Heart right ventricle (tissue), 16 donors: ENCODE results near the gene LOXL3. TPM values are rescaled to one million over a fixed set of nuclear protein-coding genes. Genes with fewer than 3 reads are reported as not detected.
A peak's percentile ranks its signal among the peaks of the same experiment; 100 is the strongest.

Experiments used
- ATAC-seq, 8 donors: fragments of 200-7000 bp; cut with Tn5 transposase; one replicate each; pipeline ENCODE4 v1.9.1; 2020; ENCODE audit warnings: mild to moderate bottlenecking in 8 of 8, moderate library complexity in 8 of 8, moderate number of reproducible peaks in 1 of 8
- DNase-seq, 2 donors: peaks; one replicate each; pipeline ENCODE4 v3.0.0-alpha.2; 2020
- H3K27ac ChIP-seq, 10 donors: fragments of 200-600 bp; sonication (generic) in 2 of 10; one replicate each; pipeline versions ENCODE4 v1.5.0 to v1.8.0; 2020 to 2022; ENCODE audit warnings: mild to moderate bottlenecking in 3 of 10
- H3K27me3 ChIP-seq, 7 donors: fragments of 200-600 bp; one replicate each; pipeline ENCODE4 v1.8.0; 2021 to 2022; ENCODE audit warnings: mild to moderate bottlenecking in 2 of 7
- H3K36me3 ChIP-seq, 9 donors: fragments of 200-600 bp; sonication (generic) in 1 of 9; one replicate each; pipeline versions ENCODE4 v1.5.0 to v1.8.0; 2020 to 2022; ENCODE audit warnings: mild to moderate bottlenecking in 2 of 9
- H3K4me1 ChIP-seq, 9 donors: fragments of 200-600 bp; sonication (generic) in 1 of 9; one replicate each; pipeline versions ENCODE4 v1.5.0 to v1.8.0; 2020 to 2022; ENCODE audit warnings: mild to moderate bottlenecking in 4 of 9
- H3K4me3 ChIP-seq, 10 donors: fragments of 200-600 bp; sonication (generic) in 2 of 10; one replicate each; pipeline versions ENCODE4 v1.5.0 to v1.8.0; 2020 to 2022; ENCODE audit warnings: mild to moderate bottlenecking in 7 of 10, moderate library complexity in 2 of 10
- H3K9me3 ChIP-seq, 11 donors: fragments of 200-600 bp in 10 of 11; sonication (generic) in 2 of 11; one replicate each; pipeline versions ENCODE4 v1.5.0 to v1.8.0; 2013 to 2022; ENCODE audit warnings: mild to moderate bottlenecking in 2 of 11, control low read depth in 1 of 11, moderate library complexity in 1 of 11
- CTCF ChIP-seq, 9 donors: fragments of 200-600 bp; sonication (generic) in 2 of 9; IDR thresholded peaks; one replicate each; pipeline versions ENCODE4 v1.5.0 to v1.8.0; 2021 to 2022; ENCODE audit warnings: antibody characterized with exemption in 9 of 9, mild to moderate bottlenecking in 5 of 9, moderate library complexity in 1 of 9
- WGBS, 2 donors: extraction: QIAGEN DNeasy Blood & Tissue Kit; methylation state at CpG; one replicate each; pipeline ENCODE4 v1.1.7; 2013; ENCODE audit warnings: inconsistent platforms in 1 of 2; 5-methylcytosine and 5-hydroxymethylcytosine counted together
- intact Hi-C, 10 donors: fragments of 100-400 bp; cut with DNase I; formaldehyde crosslinking; loops; one replicate each; pipeline versions ENCODE4 v1.11.1 to v1.14.2; 2022
- polyA plus RNA-seq, 2 donors: library from polyadenylated mRNA; stranded (reverse); fragments of 200-250 nt; gene quantifications; one replicate each; pipeline ENCODE4 v1.2.3, GENCODE V29; 2013
- total RNA-seq, 10 donors: library from RNA; stranded (reverse); fragmentation: NEBNext Ultra II Directional in 3 of 10; extraction: Animal tissue kit (Norgen Biotek cat#: 25700) in 3 of 10; gene quantifications; one replicate each; pipeline versions ENCODE4 v1.2.1 to v1.2.4, GENCODE V29; 2021 to 2023
- donor health status: Arrhythmogenic right ventricular cardiomyopathy.
- donor health status: ischemic (EF 13 %, LVEDD 7.1; RV severe dilation, severe dysfunction).
- donor health status: healthy with polysubstance abuse.
- donor health status: DM: no; HTN: yes; CAD: no.
- donor health status: DM: no; HTN: no; CAD: no.
- donor health status: ischemic (EF 25% LVEDD 6.9; RV normal size, moderate dysfunction).
- donor health status: ischemic (EF 25% LVEDD 5.7; RV mildly dilated, moderate dysfunction).
- donor health status: healthy.
- donor health status: DM: yes; HTN: yes; CAD: no.
- donor health status: Ischemic cardiomyopathy.
- donor health status: ischemic (EF 35%, LVEDD 5.7; RV mildly dilated, moderate dysfunction).
- donor health status: nonischemic (EF 11% LVEDD 7.7; RV severe dilation, severe dysfunction).
- donor health status: DM: yes; HTN: yes; CAD: no.
- donor health status: PGD.
- donor health status: ischemic (EF 29% LVEDD 5.4; RV normal size, mild dysfunction).
- donor health status: nonischemic (EF 23%, LVEDD 6.1; RV moderate dilation, normal function).

Gene LOXL3
- total and polyA plus RNA-seq, 12 donors, result 1.2 to 9.2 (median 2.6) TPM

- H3K27ac ChIP-seq, result no peak overlapping the region
- ATAC-seq (no peak), DNase-seq (no peak)
- H3K27me3 ChIP-seq, result peaks cover 0 to 92% (median 55%) of the 10 kb centered on the region in 7 donors
- TF ChIP-seq CTCF (IDR thresholded peaks at IDR 0.05), result no peak
- no peaks in the 10 kb centered on the region for H3K9me3 ChIP-seq
- WGBS, 2 donors, result 74 to 87% methylated on average over 1 of the region's 1 CpG
- no peaks in the 10 kb centered on the region for H3K36me3 ChIP-seq
- H3K4me3 ChIP-seq, result no peak overlapping the region
- no peaks in the 10 kb centered on the region for H3K4me1 ChIP-seq
- intact Hi-C loops, result no loop called here
These were observed 42.8 kb upstream of the LOXL3 start for GRCh38 chr2:74596584-74596983.

GRCh38 chr2:74593826-74594772 lies 40.4 kb upstream of the LOXL3 start:
- H3K9me3 ChIP-seq, result no peaks in the 10 kb centered on the region
- H3K27ac ChIP-seq, result no peak overlapping the region
- intact Hi-C loops, result no loop called here
- WGBS, 2 donors, result 73 to 76% methylated on average over 4 of the region's 4 CpGs
- TF ChIP-seq CTCF (IDR thresholded peaks at IDR 0.05), result no peak
- no peak overlapping the region for H3K4me3 ChIP-seq
- H3K4me1 ChIP-seq, result no peaks in the 10 kb centered on the region
- ATAC-seq, result no peak
- no peaks in the 10 kb centered on the region for H3K36me3 ChIP-seq
- DNase-seq, result no peak
- H3K27me3 ChIP-seq, result peaks cover 0 to 92% (median 61%) of the 10 kb centered on the region in 7 donors

- no peaks in the 10 kb centered on the region for H3K9me3 ChIP-seq
- TF ChIP-seq CTCF (IDR thresholded peaks at IDR 0.05), result no peak
- no peak overlapping the region for H3K27ac ChIP-seq
- ATAC-seq, result no peak
- DNase-seq, result no peak
- H3K36me3 ChIP-seq, result no peaks in the 10 kb centered on the region
- peaks cover 0 to 29% (median 0%) of the 10 kb centered on the region in 9 donors for H3K4me1 ChIP-seq
- WGBS, 2 donors, result 54 to 69% methylated on average over 2 of the region's 2 CpGs
- no peak overlapping the region for H3K4me3 ChIP-seq
- H3K27me3 ChIP-seq, result peaks cover 0 to 57% (median 43%) of the 10 kb centered on the region in 7 donors
- intact Hi-C loops, result loop anchor here in 8 of 10 donors (5.0 kb wide), 5 partner anchors 41 to 106 kb away; partner anchors contain the start of genes CCDC142 (in 4 of the 8) and TTC31 (in 4 of the 8)
These were observed 34.9 kb upstream of the LOXL3 start for GRCh38 chr2:74588664-74589063.

- Histone ChIP-seq H3K4me1 (peaks cover 0 to 37% (median 0%) of the 10 kb centered on the region in 9 donors), H3K27me3 (peaks cover 0 to 48% (median 35%) of the 10 kb centered on the region in 7 donors), H3K4me3 (no peak overlapping the region), H3K27ac (no peak overlapping the region), H3K36me3 (no peaks in the 10 kb centered on the region), H3K9me3 (no peaks in the 10 kb centered on the region)
- intact Hi-C loops, result loop anchor here (1.0 to 5.0 kb wide), 7 partner anchors 40 to 105 kb away; partner anchors contain the start of genes TTC31 (in 9 of the 10) and CCDC142 (in 7 of the 10)
- ATAC-seq (peak; percentile 81 to 93 (median 90)), DNase-seq (peak; percentile 36 to 65)
- WGBS, 2 donors, result 16 to 18% methylated on average over 6 of the region's 6 CpGs
- TF ChIP-seq CTCF (IDR thresholded peaks at IDR 0.05), result peak; percentile 64 to 83 (median 77)
These were observed 34.0 kb upstream of the LOXL3 start for GRCh38 chr2:74587664-74588277.
